ENCODE data around the gene DYSF.
"Not testable (repeated sequence)": the region's sequence is repeated elsewhere in the genome, so short reads cannot be mapped to it uniquely, and the experiment has no call there.

The DYSF gene

GRCh38 chr2:71474116-71474743 is 20.9 kb downstream of the DYSF start:
- DNase-seq, result no peak

GRCh38 chr2:71474744-71475397 is 21.5 kb downstream of the DYSF start:
- DNase-seq, result no peak

- DNase-seq, result no peak
Measured at GRCh38 chr2:71476495-71476894, 23.1 kb downstream of the DYSF start.

GRCh38 chr2:71477231-71477691 is 23.9 kb downstream of the DYSF start:
- DNase-seq, result no peak

- DNase-seq, result no peak
Measured at GRCh38 chr2:71478806-71479205, 25.4 kb downstream of the DYSF start.

GRCh38 chr2:71479261-71479660 is 25.9 kb downstream of the DYSF start:
- DNase-seq, result no peak

- DNase-seq, result no peak
Measured at GRCh38 chr2:71481111-71481510, 27.8 kb downstream of the DYSF start.

GRCh38 chr2:71482055-71482454 is 28.7 kb downstream of the DYSF start:
- DNase-seq, result no peak

GRCh38 chr2:71483246-71483645 is 29.9 kb downstream of the DYSF start:
- DNase-seq, result no peak

- DNase-seq, result no peak
Measured at GRCh38 chr2:71484354-71484753, 31.0 kb downstream of the DYSF start.

- no peak for DNase-seq
Measured at GRCh38 chr2:71486881-71487640, 33.7 kb downstream of the DYSF start.

- DNase-seq, result not testable (repeated sequence)
Measured at GRCh38 chr2:71491551-71491950, 38.2 kb downstream of the DYSF start.

- DNase-seq, result no peak
Measured at GRCh38 chr2:71492112-71492511, 38.8 kb downstream of the DYSF start.

GRCh38 chr2:71494091-71494490 is 40.7 kb downstream of the DYSF start:
- DNase-seq, result no peak

- no peak for DNase-seq
Measured at GRCh38 chr2:71494523-71495155, 41.3 kb downstream of the DYSF start.

- DNase-seq, result no peak
Measured at GRCh38 chr2:71496156-71496770, 42.9 kb downstream of the DYSF start.

GRCh38 chr2:71498261-71498701 is 44.9 kb downstream of the DYSF start:
- no peak for DNase-seq

GRCh38 chr2:71499691-71500090 is 46.3 kb downstream of the DYSF start:
- no peak for DNase-seq

GRCh38 chr2:71500426-71501079 is 47.2 kb downstream of the DYSF start:
- no peak for DNase-seq

GRCh38 chr2:71502941-71503738 is 49.8 kb downstream of the DYSF start:
- DNase-seq, result no peak

GRCh38 chr2:71503837-71504236 is 50.5 kb downstream of the DYSF start:
- no peak for DNase-seq

- DNase-seq, result no peak
Measured at GRCh38 chr2:71504611-71505010, 51.2 kb downstream of the DYSF start.

Data from NCI-H510A (cell line).